Endodermal cell (in vitro differentiated cells): ENCODE measurements around the gene SYF2. TPM values are rescaled to one million over a fixed set of nuclear protein-coding genes. Genes with fewer than 3 reads are reported as not detected.
"Not testable (repeated sequence)": the region's sequence is repeated elsewhere in the genome, so short reads cannot be mapped to it uniquely, and the experiment has no call there.

Experiments
- DNase-seq: peaks from one replicate; pipeline ENCODE4 v3.0.0-alpha.2; 2017
- H3K27ac ChIP-seq: 2 replicates; pipeline ENCODE4 v1.5.1; 2013; ENCODE audit warnings: mild to moderate bottlenecking, low read depth, low read length, moderate library complexity
- H3K27me3 ChIP-seq: 2 replicates; pipeline ENCODE4 v1.6.1; 2013; ENCODE audit warnings: mild to moderate bottlenecking, low read length, moderate library complexity; ENCODE audit not compliant: insufficient read depth, control insufficient read depth, poor library complexity, severe bottlenecking
- H3K36me3 ChIP-seq: 2 replicates; pipeline ENCODE4 v1.7.0; 2013; ENCODE audit warnings: mild to moderate bottlenecking, low read length, moderate library complexity; ENCODE audit not compliant: control insufficient read depth, insufficient read depth
- H3K4me1 ChIP-seq: one replicate; pipeline ENCODE4 v1.7.0; 2013; ENCODE audit warnings: low read length; ENCODE audit not compliant: control insufficient read depth, insufficient read depth
- H3K4me3 ChIP-seq: 2 replicates; pipeline ENCODE4 v1.5.1; 2013; ENCODE audit warnings: mild to moderate bottlenecking, low read length, moderate library complexity
- H3K9ac ChIP-seq: 2 replicates; pipeline ENCODE4 v1.6.1; 2013; ENCODE audit warnings: mild to moderate bottlenecking, low read length, moderate library complexity; ENCODE audit not compliant: poor library complexity, severe bottlenecking; ENCODE audit errors: extremely low read depth
- H3K9me3 ChIP-seq: 2 replicates; pipeline ENCODE4 v1.6.1; 2013; ENCODE audit warnings: mild to moderate bottlenecking, low read length, moderate library complexity; ENCODE audit not compliant: control insufficient read depth
- H3K27ac Mint-ChIP-seq: 2 replicates; pipeline ENCODE4 v1.8.0; 2020; ENCODE audit warnings: mixed read lengths
- H3K27me3 Mint-ChIP-seq: 2 replicates; pipeline ENCODE4 v1.8.0; 2021; ENCODE audit warnings: mild to moderate bottlenecking, mixed read lengths; ENCODE audit not compliant: insufficient read depth
- H3K36me3 Mint-ChIP-seq: 2 replicates; pipeline ENCODE4 v1.8.0; 2020; ENCODE audit warnings: low read depth, mixed read lengths
- H3K4me1 Mint-ChIP-seq: 2 replicates; pipeline ENCODE4 v1.8.0; 2020; ENCODE audit warnings: mixed read lengths
- H3K4me3 Mint-ChIP-seq: 2 replicates; pipeline ENCODE4 v1.8.0; 2020; ENCODE audit warnings: mild to moderate bottlenecking, moderate library complexity, mixed read lengths
- H3K9me3 Mint-ChIP-seq: 2 replicates; pipeline ENCODE4 v1.8.0; 2020; ENCODE audit warnings: mild to moderate bottlenecking, mixed read lengths
- CTCF ChIP-seq: fragments of 200-600 bp; sonication (generic); conservative IDR thresholded peaks from 2 replicates; pipeline ENCODE4 v1.5.0; 2021; ENCODE audit warnings: antibody characterized with exemption, mild to moderate bottlenecking
- WGBS, 2 experiments: methylation state at CpG; one replicate each; pipeline versions ENCODE4 v1.1.5 to v1.1.7; 2013; ENCODE audit warnings: missing lambda C conversion rate in 2 of 2, mixed read lengths in 1 of 2; ENCODE audit not compliant: insufficient coverage in 1 of 2, insufficient read length in 1 of 2; 5-methylcytosine and 5-hydroxymethylcytosine counted together
- total RNA-seq, 2 donors: library from RNA; stranded (reverse); fragmentation: NEBNext Ultra II Directional in 1 of 2; extraction: Animal tissue kit (Norgen Biotek cat#: 25700) in 1 of 2; gene quantifications; 2 replicates in 1 of 2; 3 replicates in 1 of 2; pipeline ENCODE4 v1.2.1, GENCODE V29; 2021

The SYF2 gene
- total RNA-seq, 2 donors from 2014 or later, result 36.4 to 38.0 TPM

DNA sequence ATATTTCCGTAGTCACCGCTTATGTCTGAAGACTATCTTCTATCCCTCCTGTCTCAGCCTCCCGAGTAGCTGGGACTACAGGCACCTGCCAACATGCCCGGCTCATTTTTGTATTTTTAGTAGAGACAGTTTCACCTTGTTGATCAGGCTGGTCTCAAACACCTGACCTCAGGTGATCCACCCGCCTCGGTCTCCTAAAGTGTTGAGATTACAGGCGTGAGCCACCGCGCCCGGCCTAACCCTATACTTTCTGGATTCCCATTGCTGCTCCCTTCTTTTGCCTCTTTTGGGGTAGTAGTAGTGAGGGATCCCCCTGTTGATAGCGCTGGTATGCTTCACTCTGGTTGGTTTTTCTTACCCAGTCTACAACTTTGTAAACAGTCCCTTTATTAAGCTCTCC is 5.7 kb upstream of the SYF2 start:
- DNase-seq, result no peak
- Mint-ChIP-seq H3K27ac (no peak overlapping the region), H3K9me3 (no peaks in the 10 kb centered on the region), H3K27me3 (no peaks in the 10 kb centered on the region), H3K36me3 (peaks cover 29% of the 10 kb centered on the region), H3K4me1 (peaks cover 15% of the 10 kb centered on the region), H3K4me3 (no peak overlapping the region)
- H3K4me3 ChIP-seq, result no peak overlapping the region
- H3K9me3 ChIP-seq, result no peaks in the 10 kb centered on the region
- H3K27ac ChIP-seq, result no peak overlapping the region
- H3K4me1 ChIP-seq, result no peaks in the 10 kb centered on the region
- no peak overlapping the region for H3K9ac ChIP-seq
- TF ChIP-seq CTCF, result no peak
- WGBS, 2 experiments, result 92 to 97% methylated on average over 5 to 11 of the region's 11 CpGs
- peaks cover 31% of the 10 kb centered on the region for H3K36me3 ChIP-seq
- H3K27me3 ChIP-seq, result no peaks in the 10 kb centered on the region

DNA sequence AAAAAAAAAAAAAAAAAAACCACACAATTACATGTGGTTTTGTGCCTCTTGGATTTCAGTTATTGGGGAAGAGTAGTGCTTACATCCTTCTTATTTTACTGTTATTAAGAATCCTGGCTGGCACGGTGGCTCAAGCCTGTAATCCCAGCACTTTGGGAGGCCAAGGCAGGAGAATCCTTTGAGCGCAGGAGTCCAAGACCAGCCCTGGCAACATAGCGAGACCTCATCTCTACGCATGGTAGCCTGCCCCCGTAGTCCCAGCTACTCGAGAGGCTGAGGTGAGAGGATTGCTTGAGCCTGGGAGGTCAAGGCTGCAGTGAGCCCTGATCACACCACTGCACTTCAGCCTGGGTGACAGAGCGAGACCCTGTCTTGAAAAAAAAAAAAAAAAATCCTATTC is 4.0 kb upstream of the SYF2 start:
- not testable (repeated sequence) for H3K4me3 Mint-ChIP-seq, H3K9ac ChIP-seq, H3K27ac Mint-ChIP-seq, H3K27ac ChIP-seq, H3K9me3 ChIP-seq, H3K27me3 ChIP-seq, H3K9me3 Mint-ChIP-seq, H3K27me3 Mint-ChIP-seq, H3K4me3 ChIP-seq, H3K4me1 ChIP-seq, DNase-seq
- 94 to 97% methylated on average over 6 to 7 of the region's 7 CpGs for WGBS, 2 experiments
- Mint-ChIP-seq H3K36me3 (peaks cover 18% of the 10 kb centered on the region), H3K4me1 (peaks cover 22% of the 10 kb centered on the region)
- H3K36me3 ChIP-seq, result peaks cover 14% of the 10 kb centered on the region

GRCh38 chr1:25235411-25235810 is 3.1 kb upstream of the SYF2 start:
- peaks cover 20% of the 10 kb centered on the region for H3K36me3 Mint-ChIP-seq
- H3K9me3 ChIP-seq, H3K9ac ChIP-seq, H3K27me3 ChIP-seq, H3K4me3 ChIP-seq, H3K9me3 Mint-ChIP-seq, H3K4me1 ChIP-seq, H3K27ac Mint-ChIP-seq, H3K27me3 Mint-ChIP-seq, H3K4me3 Mint-ChIP-seq, DNase-seq, H3K27ac ChIP-seq: not testable (repeated sequence)
- peaks cover 20% of the 10 kb centered on the region for H3K4me1 Mint-ChIP-seq
- WGBS, 2 experiments, result 93 to 97% methylated on average over 8 to 10 of the region's 10 CpGs
- H3K36me3 ChIP-seq, result peaks cover 12% of the 10 kb centered on the region

GRCh38 chr1:25232866-25233784 is 823 bp upstream of the SYF2 start:
- peak overlapping the region; percentile 84 for H3K4me3 ChIP-seq
- WGBS, 2 experiments, result 0 to 23% methylated on average over 10 to 13 of the region's 13 CpGs
- no peaks in the 10 kb centered on the region for H3K27me3 Mint-ChIP-seq
- no peaks in the 10 kb centered on the region for H3K9me3 Mint-ChIP-seq
- H3K9ac ChIP-seq, result peak overlapping the region; percentile 83
- no peaks in the 10 kb centered on the region for H3K9me3 ChIP-seq
- H3K36me3 ChIP-seq, result peaks cover 22% of the 10 kb centered on the region
- peak; percentile 93 for DNase-seq
- H3K27ac Mint-ChIP-seq, result no peak overlapping the region
- peaks cover 12% of the 10 kb centered on the region for H3K4me1 Mint-ChIP-seq
- H3K27me3 ChIP-seq, result no peaks in the 10 kb centered on the region
- peaks cover 27% of the 10 kb centered on the region for H3K36me3 Mint-ChIP-seq
- peak overlapping the region; percentile 79 for H3K27ac ChIP-seq
- no peaks in the 10 kb centered on the region for H3K4me1 ChIP-seq
- TF ChIP-seq CTCF, result no peak
- H3K4me3 Mint-ChIP-seq, result no peak overlapping the region
